HG03135 (cell line): ENCODE results near the gene FAT1.

Experiments used
- ATAC-seq: cut with Tn5 transposase; IDR thresholded peaks from one replicate; pipeline ENCODE4 v1.9.1; 2021; ENCODE audit warnings: mild to moderate bottlenecking, moderate library complexity; ENCODE audit not compliant: unreplicated experiment

The FAT1 gene

GRCh38 chr4:186621959-186622553, 101.6 kb downstream of the FAT1 start:
- no peak for ATAC-seq

DNA sequence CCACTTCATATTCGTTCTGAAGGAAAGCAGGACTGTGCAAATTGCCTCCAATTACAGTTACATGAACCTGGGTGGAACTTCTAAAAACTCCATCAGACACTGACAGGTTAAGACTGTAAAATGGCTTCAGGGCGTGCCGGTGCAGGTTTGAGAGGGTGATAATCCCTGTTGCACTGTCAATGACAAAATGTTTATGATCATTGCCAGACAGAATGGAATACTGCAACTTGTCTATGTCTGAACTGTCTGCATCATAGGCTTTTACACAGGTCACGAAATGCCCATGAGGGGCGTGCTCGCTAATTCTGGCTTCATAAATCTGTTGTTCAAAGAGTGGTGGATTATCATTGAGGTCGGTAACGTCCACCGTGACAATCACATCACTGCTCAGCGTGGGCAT, 104.6 kb downstream of the FAT1 start:
- ATAC-seq: no peak

DNA sequence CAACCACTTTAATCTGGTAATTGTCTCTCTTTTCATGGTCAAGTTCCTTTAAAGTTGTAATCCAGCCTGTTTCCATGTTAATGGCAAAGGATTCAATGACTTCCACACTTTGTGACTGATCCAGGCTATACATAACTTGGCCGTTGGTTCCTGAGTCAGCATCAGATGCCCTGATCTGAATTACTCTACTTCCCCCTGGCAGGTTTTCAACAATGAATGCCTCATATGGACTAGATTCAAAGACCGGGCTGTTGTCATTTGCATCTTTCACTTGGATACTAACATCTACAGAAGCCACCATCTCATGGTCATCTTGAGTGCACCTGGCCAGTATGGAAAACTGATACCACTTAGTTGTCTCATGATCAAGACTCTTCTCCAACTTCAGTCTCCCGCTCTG, 105.7 kb downstream of the FAT1 start:
- no peak for ATAC-seq

- no peak for ATAC-seq
Measured at GRCh38 chr4:186607490-186607889, 116.2 kb downstream of the FAT1 start.

GRCh38 chr4:186606591-186606992, 117.1 kb downstream of the FAT1 start:
- ATAC-seq: no peak

GRCh38 chr4:186605261-186605865, 118.3 kb downstream of the FAT1 start:
- ATAC-seq: no peak

- ATAC-seq: no peak
Measured at GRCh38 chr4:186604124-186604807, 119.4 kb downstream of the FAT1 start.

DNA sequence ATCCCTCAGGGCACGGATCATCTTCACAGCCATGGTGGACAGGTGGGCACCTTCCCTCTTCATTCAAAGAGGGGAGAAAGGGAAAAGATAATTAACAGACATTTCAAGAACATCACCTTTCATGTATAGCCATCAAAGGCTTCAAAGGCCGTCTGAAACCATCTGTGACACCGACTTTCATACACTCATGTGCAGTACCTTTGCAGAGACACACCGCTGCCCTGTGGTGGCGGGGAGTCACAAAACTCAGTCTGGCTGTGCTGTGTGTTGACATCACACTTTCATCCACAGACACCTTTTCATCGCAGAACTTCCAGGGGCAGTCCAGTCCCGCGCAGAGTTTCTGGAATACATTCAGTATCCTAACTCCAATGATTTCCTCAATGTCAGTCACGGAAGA, 120.7 kb downstream of the FAT1 start:
- ATAC-seq: no peak

DNA sequence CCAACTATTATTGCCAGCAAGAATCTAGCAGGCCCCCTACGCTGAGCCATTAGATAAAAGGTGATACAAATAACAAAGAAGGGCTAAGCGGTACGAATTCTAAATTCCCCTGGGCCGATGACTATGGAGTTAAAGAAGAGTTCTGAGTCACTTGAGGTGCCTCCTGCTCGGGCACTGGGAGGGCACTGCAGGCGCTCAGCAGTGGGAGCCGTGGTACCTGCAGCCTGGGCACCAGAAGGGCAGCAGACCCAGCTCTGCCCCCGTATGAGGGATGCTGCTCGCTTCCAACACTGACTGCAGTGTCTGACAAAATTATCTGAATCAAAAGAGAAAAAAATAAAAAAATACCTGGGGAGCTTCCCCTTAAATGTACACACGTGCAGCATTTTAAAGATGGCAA, 124.2 kb downstream of the FAT1 start:
- ATAC-seq: no peak

DNA sequence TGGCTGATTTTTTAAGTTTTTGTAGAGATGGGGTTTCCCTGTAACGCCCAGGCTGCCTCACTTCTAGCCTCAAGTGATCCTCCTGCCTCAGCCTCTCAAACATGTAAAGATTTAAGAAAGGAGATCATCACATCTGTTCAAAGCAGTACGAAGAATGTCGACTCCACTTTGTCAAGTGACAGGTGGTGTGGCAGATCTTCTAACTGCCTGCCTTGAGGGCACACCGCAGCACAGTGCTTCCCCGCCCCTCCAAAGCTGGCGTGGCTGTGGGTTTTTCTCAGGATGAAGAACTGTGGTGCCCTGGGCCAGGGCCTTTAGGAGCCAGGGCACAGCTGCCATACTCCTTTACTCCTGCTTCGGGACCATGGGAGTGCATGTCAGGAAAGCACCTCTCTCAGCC, 125.0 kb downstream of the FAT1 start:
- ATAC-seq: no peak

- no peak for ATAC-seq
Measured at GRCh38 chr4:186596850-186597390, 126.7 kb downstream of the FAT1 start.

DNA sequence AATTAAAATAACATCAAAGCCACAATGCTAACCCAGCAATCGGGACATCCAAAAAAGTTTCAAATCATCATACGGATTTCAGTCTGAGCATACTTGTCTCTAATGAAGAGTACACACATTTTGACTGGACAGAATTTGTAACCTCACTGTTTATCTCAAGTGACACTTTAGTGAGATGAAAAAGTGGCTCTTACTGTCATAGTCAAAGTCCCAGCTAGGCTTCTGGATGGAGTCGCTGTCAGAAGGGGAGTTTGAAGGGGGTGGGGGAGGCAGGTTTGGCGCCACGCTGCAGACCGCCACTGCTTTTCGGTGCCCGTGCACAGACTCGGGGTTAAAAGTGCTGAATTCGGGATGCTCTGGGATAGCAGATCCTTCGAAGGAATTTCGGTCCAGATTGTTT, 127.3 kb downstream of the FAT1 start:
- no peak for ATAC-seq

- ATAC-seq: no peak
Measured at GRCh38 chr4:186593587-186593973, 130.1 kb downstream of the FAT1 start.

- ATAC-seq: no peak
Measured at GRCh38 chr4:186592966-186593586, 130.6 kb downstream of the FAT1 start.

- ATAC-seq: no peak
Measured at GRCh38 chr4:186592445-186592844, 131.2 kb downstream of the FAT1 start.

DNA sequence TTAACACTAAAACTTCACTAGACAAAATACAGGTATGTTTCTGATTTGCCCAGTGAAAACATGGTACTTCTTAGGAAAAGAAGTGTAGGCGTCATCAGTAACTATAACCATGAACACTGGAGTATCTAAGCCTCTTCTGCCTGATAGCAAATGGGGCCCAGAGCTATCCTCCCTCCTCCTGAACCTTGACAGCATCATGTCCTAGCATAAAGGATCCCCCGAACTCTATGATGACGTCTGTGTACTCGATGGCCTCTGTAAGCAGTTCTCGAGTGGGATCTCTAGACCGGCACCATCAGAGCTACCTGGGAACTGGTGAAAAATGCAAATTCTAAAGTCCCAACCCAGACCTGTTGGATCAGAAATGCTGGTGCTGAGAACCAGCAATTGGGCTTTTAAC, 132.0 kb downstream of the FAT1 start:
- ATAC-seq: no peak

GRCh38 chr4:186588503-186588902, 135.2 kb downstream of the FAT1 start:
- no peak for ATAC-seq

DNA sequence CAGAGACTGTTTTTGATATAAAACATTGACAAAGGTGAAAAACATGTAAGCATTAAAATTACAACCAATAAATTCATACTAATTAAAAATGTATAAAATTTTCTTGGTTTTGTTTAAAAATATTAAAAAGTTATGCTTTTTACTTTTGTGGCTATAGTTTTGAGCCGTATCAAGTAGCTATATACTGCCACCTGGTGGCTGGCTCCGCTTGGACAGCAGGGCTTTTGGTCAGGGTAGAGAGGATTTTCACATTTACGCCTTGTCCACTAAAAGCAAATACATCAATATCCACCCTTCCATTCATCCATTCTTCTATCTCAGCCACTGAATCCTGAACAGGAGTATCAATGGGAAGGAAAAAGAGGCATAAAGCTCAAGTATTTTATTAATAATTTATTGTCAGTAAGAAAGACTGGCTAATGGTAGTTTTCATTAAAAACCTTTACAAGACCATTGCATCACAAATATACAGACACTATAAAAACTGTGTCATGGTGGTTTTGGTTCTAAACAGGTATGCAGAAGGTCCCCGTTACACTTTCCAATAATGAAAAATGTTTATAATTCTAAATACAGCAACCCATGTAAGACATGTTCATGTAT, 136.1 kb downstream of the FAT1 start:
- no peak for ATAC-seq

DNA sequence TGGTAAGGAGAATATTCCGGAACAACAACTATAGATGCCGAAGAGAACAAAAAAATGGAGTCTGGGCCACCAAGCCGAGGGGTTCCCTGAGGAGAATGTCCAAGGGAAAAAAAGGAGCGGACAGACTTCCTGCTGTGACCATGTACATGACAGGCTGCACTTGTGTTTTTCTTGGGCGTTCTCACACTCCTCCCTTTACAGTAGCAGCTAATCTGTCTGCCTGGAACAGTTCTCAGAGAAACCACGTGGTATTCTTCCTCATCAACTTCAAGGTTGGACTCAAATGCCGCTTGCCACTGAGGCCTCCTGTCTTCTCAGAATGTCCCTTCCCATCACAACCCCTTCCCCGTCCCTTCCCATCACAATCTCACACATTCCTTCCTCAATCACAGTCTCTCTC, 137.5 kb downstream of the FAT1 start:
- no peak for ATAC-seq

GRCh38 chr4:186584912-186585311, 138.7 kb downstream of the FAT1 start:
- no peak for ATAC-seq

GRCh38 chr4:186581421-186581820, 142.2 kb downstream of the FAT1 start:
- ATAC-seq: no peak
